Fibroblast of villous mesenchyme (primary cell): ENCODE measurements around the gene TYK2. TPM values are rescaled to one million over a fixed set of nuclear protein-coding genes. Genes with fewer than 3 reads are reported as not detected.

Experiments
- DNase-seq: peaks from one replicate; pipeline ENCODE4 v3.0.0-alpha.2; 2010; ENCODE audit warnings: low read depth
- H3K4me3 ChIP-seq: 2 replicates; pipeline ENCODE4 v1.5.1; 2011; ENCODE audit warnings: low read depth, mild to moderate bottlenecking, low read length
- CTCF ChIP-seq: IDR thresholded peaks from 2 replicates; pipeline ENCODE4 v1.5.1; 2012; ENCODE audit warnings: low read depth, mild to moderate bottlenecking, low read length; ENCODE audit not compliant: insufficient read depth
- total RNA-seq: library from RNA; depleted of rRNA; stranded (reverse); fragments of >200 nt; gene quantifications from 2 replicates; pipeline ENCODE4 v1.2.3, GENCODE V29; 2012

The TYK2 gene
- total RNA-seq, 1 donor, result 83.8 TPM

- no peak overlapping the region for H3K4me3 ChIP-seq
- no peak for DNase-seq
- no peak for TF ChIP-seq CTCF
Measured at GRCh38 chr19:10398819-10399218, 18.4 kb upstream of the TYK2 start.

GRCh38 chr19:10395917-10396316 is 15.5 kb upstream of the TYK2 start:
- H3K4me3 ChIP-seq, result no peak overlapping the region
- TF ChIP-seq CTCF, result no peak
- no peak for DNase-seq

- no peak for DNase-seq
- no peak overlapping the region for H3K4me3 ChIP-seq
- no peak for TF ChIP-seq CTCF
Measured at GRCh38 chr19:10395436-10395835, 15.1 kb upstream of the TYK2 start.

GRCh38 chr19:10395003-10395402 is 14.6 kb upstream of the TYK2 start:
- DNase-seq, result no peak
- TF ChIP-seq CTCF, result no peak
- no peak overlapping the region for H3K4me3 ChIP-seq

- DNase-seq, result no peak
- H3K4me3 ChIP-seq, result no peak overlapping the region
- TF ChIP-seq CTCF, result no peak
Measured at GRCh38 chr19:10393137-10393536, 12.8 kb upstream of the TYK2 start.

- TF ChIP-seq CTCF, result no peak
- no peak for DNase-seq
- H3K4me3 ChIP-seq, result no peak overlapping the region
Measured at GRCh38 chr19:10392120-10392519, 11.7 kb upstream of the TYK2 start.

- peak; percentile 93 for TF ChIP-seq CTCF
- no peak overlapping the region for H3K4me3 ChIP-seq
- DNase-seq, result peak; percentile 78
Measured at GRCh38 chr19:10390652-10391286, 10.4 kb upstream of the TYK2 start.
